A673 (cell line): ENCODE measurements around the gene RAB24. TPM values are rescaled to one million over a fixed set of nuclear protein-coding genes. Genes with fewer than 3 reads are reported as not detected.

Experiments used
- BruUV-seq: library from RNA; stranded (reverse); fragments of 400-500 nt; replicated peaks from 2 replicates; lab custom pipeline; 2021; lab: Mats Ljungman, UMichigan
- CTCF ChIA-PET: fragments of 300-600 bp; sonication (Branson Sonifier 250); formaldehyde crosslinking; loops from one replicate; lab custom pipeline; 2022; ENCODE audit warnings: antibody characterized with exemption; lab: Charles Lee
- POLR2A ChIA-PET: fragments of 300-600 bp; sonication (Branson Sonifier 250); formaldehyde crosslinking; loops from one replicate; lab custom pipeline; 2022; ENCODE audit warnings: antibody characterized with exemption; ENCODE audit not compliant: low non-redundant PET; lab: Charles Lee
- DNase-seq: peaks from one replicate; pipeline ENCODE4 v3.0.0-alpha.2; 2015; ENCODE audit warnings: low spot score
- H3K27ac ChIP-seq: fragments of 200-600 bp; sonication (generic); 2 replicates; pipeline ENCODE4 v1.5.1; 2016; ENCODE audit warnings: mixed run types, low read depth, mild to moderate bottlenecking, mixed read lengths, antibody characterized with exemption, low read length; ENCODE audit not compliant: poor library complexity, severe bottlenecking
- H3K27me3 ChIP-seq: fragments of 200-600 bp; sonication (generic); replicated peaks from 2 replicates; pipeline ENCODE4 v1.6.1; 2017; ENCODE audit warnings: mixed run types, low read depth, mild to moderate bottlenecking, mixed read lengths, antibody characterized with exemption, low read length; ENCODE audit not compliant: insufficient read depth, poor library complexity
- H3K36me3 ChIP-seq: fragments of 200-600 bp; sonication (generic); 2 replicates; pipeline ENCODE4 v1.6.1; 2016; ENCODE audit warnings: mixed run types, mild to moderate bottlenecking, mixed read lengths, antibody characterized with exemption, low read length; ENCODE audit not compliant: insufficient read depth, poor library complexity, severe bottlenecking
- H3K4me1 ChIP-seq: fragments of 200-600 bp; sonication (generic); 2 replicates; pipeline ENCODE4 v1.6.1; 2017; ENCODE audit warnings: mixed run types, mild to moderate bottlenecking, mixed read lengths, antibody characterized with exemption, low read length; ENCODE audit not compliant: insufficient read depth, poor library complexity, severe bottlenecking
- H3K4me3 ChIP-seq: fragments of 200-600 bp; sonication (generic); 2 replicates; pipeline ENCODE4 v1.5.1; 2016; ENCODE audit warnings: low read depth, mixed run types, mild to moderate bottlenecking, mixed read lengths, low read length; ENCODE audit not compliant: poor library complexity, severe bottlenecking
- H3K9me3 ChIP-seq: fragments of 200-600 bp; sonication (generic); 2 replicates; pipeline ENCODE4 v1.6.1; 2016; ENCODE audit warnings: mixed run types, low read depth, mild to moderate bottlenecking, mixed read lengths, antibody characterized with exemption, low read length; ENCODE audit not compliant: poor library complexity, severe bottlenecking
- CTCF ChIP-seq: fragments of 300-800, 200-600 bp; sonication (generic); conservative IDR thresholded peaks from 2 replicates; pipeline ENCODE4 v1.5.1; 2017; ENCODE audit warnings: low read depth, mild to moderate bottlenecking, antibody characterized with exemption, low read length, moderate library complexity, mixed read lengths
- EZH2 ChIP-seq: fragments of 200-600 bp; sonication (generic); IDR thresholded peaks from 2 replicates; pipeline ENCODE4 v1.6.1; 2017; ENCODE audit warnings: borderline replicate concordance, low read depth, mild to moderate bottlenecking, mixed read lengths, antibody characterized with exemption, low read length; ENCODE audit not compliant: poor library complexity, severe bottlenecking
- intact Hi-C: fragments of 100-400 bp; cut with micrococcal nuclease; formaldehyde crosslinking; loops from one replicate; pipeline ENCODE4 v1.10.0; 2022; ENCODE audit not compliant: unreplicated experiment
- total RNA-seq: library from RNA; stranded (reverse); gene quantifications from 2 replicates; pipeline ENCODE4 v1.2.3, GENCODE V29; 2021

The RAB24 gene
- total RNA-seq, 1 experiment from 2014 or later: 16.0 TPM

GRCh38 chr5:177304392-177305119, 1.0 kb upstream of the RAB24 start:
- H3K36me3 ChIP-seq: peaks cover 32% of the 10 kb centered on the region
- intact Hi-C loops: loop anchor here (2.0 kb wide), 1 partner anchor 150 kb away; no protein-coding TSS in a partner anchor
- peak overlapping the region; percentile 87 for H3K27ac ChIP-seq
- ChIA-PET CTCF (interaction anchor here (0.6 kb wide), 1 partner anchor 128 kb away, joined by 4 read pairs; no protein-coding TSS in a partner anchor), POLR2A (no interaction called here)
- no peaks in the 10 kb centered on the region for H3K9me3 ChIP-seq
- BruUV-seq: no TSS peak
- no peaks in the 10 kb centered on the region for H3K27me3 ChIP-seq
- DNase-seq: no peak
- no peak for TF ChIP-seq CTCF
- no peak for TF ChIP-seq EZH2
- peaks cover 11% of the 10 kb centered on the region for H3K4me1 ChIP-seq
- peak overlapping the region; percentile 88 for H3K4me3 ChIP-seq

GRCh38 chr5:177303925-177304391, 439 bp upstream of the RAB24 start:
- intact Hi-C loops: loop anchor here (2.0 kb wide), 1 partner anchor 151 kb away; no protein-coding TSS in a partner anchor
- Histone ChIP-seq H3K27me3 (no peaks in the 10 kb centered on the region), H3K36me3 (peaks cover 32% of the 10 kb centered on the region), H3K4me3 (peak overlapping the region; percentile 88), H3K27ac (peak overlapping the region; percentile 87), H3K9me3 (no peaks in the 10 kb centered on the region), H3K4me1 (peaks cover 10% of the 10 kb centered on the region)
- no peak for DNase-seq
- TF ChIP-seq CTCF (no peak), EZH2 (no peak)
- ChIA-PET POLR2A (no interaction called here), CTCF (no interaction called here)
- BruUV-seq: TSS peak; percentile 70

DNA sequence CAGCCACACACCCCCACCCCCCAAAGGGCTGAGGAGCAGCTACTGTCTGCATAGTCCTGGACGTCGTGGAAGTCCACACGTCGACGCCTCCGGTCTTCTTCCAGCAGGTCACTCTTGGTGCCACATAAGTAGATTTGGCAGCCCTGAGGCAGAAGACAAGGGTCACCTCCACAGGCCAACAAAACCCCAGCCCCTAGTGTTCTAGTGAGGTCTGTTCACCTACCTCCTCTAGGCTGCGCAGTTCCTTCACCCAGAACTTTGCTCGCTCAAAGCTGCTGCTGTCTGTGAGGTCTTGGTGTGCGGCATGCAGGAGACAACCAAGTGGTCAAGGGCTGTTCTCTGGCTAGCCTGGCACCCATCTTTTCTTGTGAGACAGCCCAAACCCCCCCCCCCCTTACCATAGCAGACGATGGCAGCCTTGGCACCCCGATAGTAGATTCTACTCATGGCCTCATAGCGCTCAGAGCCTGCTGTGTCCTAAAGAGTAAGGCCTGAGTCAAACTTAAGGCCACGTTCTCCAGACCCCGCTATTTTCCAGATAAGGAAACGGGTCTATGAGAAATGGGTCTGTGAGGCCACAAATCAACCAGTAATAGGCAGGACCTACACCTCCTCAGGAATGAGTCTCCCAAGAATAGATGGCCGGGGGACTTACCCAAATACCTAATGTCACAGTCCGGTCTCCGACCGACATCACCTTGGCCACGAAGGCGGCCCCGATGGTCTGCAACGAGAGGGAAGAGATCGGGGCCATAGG, 987 bp downstream of the RAB24 start:
- H3K4me3 ChIP-seq: peak overlapping the region; percentile 88
- no peaks in the 10 kb centered on the region for H3K27me3 ChIP-seq
- TF ChIP-seq EZH2 (no peak), CTCF (no peak)
- POLR2A ChIA-PET: no interaction called here
- no peak for DNase-seq
- peaks cover 10% of the 10 kb centered on the region for H3K4me1 ChIP-seq
- CTCF ChIA-PET: no interaction called here
- peak overlapping the region; percentile 87 for H3K27ac ChIP-seq
- intact Hi-C loops: no loop called here
- no peaks in the 10 kb centered on the region for H3K9me3 ChIP-seq
- peaks cover 29% of the 10 kb centered on the region for H3K36me3 ChIP-seq
- BruUV-seq: no TSS peak
